ENCODE results near the gene KCNMA1.

The KCNMA1 gene

DNA sequence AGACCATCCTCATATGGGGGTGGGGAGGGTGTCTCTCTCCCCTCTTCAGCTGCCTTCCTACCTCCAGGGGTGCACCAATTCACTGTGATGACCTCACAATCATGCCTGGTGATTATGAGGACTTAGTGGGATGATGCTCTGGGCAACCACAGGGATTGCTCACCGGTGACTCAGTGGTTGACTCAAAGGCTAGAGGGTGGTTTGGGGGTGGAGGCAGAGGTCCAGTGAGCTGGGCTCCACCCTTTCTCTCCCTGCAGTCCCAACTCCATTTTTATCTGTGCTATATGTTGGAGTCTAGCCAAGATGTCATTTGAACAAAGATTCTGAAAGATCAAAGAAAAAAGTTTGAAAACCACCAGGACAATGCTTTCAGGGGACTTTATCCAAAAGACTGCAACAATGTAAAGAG is 286.9 kb downstream of the KCNMA1 start:
- TF ChIP-seq, protein P1, sequence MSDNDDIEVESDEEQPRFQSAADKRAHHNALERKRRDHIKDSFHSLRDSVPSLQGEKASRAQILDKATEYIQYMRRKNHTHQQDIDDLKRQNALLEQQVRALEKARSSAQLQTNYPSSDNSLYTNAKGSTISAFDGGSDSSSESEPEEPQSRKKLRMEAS (IDR thresholded peaks at IDR 0.05), result no peak
- TF ChIP-seq TEAD4 (IDR thresholded peaks at IDR 0.05), result peak; percentile 54; the same call in 1 of the 2 replicates
- no peak for TF ChIP-seq EGR1 (IDR thresholded peaks at IDR 0.05)
- TF ChIP-seq FOXM1 (IDR thresholded peaks at IDR 0.05; ENCODE audit: borderline replicate concordance, low read depth), result no peak
- 0 out of 2 replicates have a peak, but pooled peaks have one; percentile 21 for TF ChIP-seq CREB1 (IDR thresholded peaks at IDR 0.05; ENCODE audit: low read depth)
- no peak for TF ChIP-seq NFIC (IDR thresholded peaks at IDR 0.05)
- TF ChIP-seq CEBPB (IDR thresholded peaks at IDR 0.05), result no peak
- no peak for TF ChIP-seq YY1 (IDR thresholded peaks at IDR 0.05; ENCODE audit: low read depth)
- TF ChIP-seq EP300 (IDR thresholded peaks at IDR 0.05; ENCODE audit: borderline replicate concordance), result peak; percentile 27; the same call in 1 of the 2 replicates
- TF ChIP-seq, protein P2, sequence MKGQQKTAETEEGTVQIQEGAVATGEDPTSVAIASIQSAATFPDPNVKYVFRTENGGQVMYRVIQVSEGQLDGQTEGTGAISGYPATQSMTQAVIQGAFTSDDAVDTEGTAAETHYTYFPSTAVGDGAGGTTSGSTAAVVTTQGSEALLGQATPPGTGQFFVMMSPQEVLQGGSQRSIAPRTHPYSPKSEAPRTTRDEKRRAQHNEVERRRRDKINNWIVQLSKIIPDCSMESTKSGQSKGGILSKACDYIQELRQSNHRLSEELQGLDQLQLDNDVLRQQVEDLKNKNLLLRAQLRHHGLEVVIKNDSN (IDR thresholded peaks at IDR 0.05), result no peak
- TF ChIP-seq TAF1 (IDR thresholded peaks at IDR 0.05; ENCODE audit: low read depth), result no peak
- TF ChIP-seq ZBTB7A (IDR thresholded peaks at IDR 0.05; ENCODE audit: low read depth), result no peak
- TF ChIP-seq TCF12 (IDR thresholded peaks at IDR 0.05; ENCODE audit: low read depth), result no peak

DNA sequence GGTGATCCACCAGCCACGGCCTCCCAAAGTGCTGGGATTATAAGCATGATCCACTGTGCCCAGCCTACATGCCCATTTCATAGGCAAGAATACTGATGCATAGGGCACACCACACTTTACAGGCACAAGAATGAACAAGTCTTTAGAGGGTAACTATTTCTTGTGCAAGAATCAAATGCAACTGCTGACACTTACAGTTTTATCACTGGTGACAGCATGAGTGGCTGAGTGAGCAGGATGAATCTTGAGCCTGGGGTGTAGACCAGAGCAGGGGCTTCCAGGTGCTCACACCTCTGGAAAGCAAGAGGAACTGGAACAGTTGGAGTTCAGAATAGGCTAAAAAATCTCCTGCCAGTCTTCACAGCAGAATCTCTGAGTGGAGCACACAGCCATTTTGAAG is 287.5 kb downstream of the KCNMA1 start:
- TF ChIP-seq, protein P3, sequence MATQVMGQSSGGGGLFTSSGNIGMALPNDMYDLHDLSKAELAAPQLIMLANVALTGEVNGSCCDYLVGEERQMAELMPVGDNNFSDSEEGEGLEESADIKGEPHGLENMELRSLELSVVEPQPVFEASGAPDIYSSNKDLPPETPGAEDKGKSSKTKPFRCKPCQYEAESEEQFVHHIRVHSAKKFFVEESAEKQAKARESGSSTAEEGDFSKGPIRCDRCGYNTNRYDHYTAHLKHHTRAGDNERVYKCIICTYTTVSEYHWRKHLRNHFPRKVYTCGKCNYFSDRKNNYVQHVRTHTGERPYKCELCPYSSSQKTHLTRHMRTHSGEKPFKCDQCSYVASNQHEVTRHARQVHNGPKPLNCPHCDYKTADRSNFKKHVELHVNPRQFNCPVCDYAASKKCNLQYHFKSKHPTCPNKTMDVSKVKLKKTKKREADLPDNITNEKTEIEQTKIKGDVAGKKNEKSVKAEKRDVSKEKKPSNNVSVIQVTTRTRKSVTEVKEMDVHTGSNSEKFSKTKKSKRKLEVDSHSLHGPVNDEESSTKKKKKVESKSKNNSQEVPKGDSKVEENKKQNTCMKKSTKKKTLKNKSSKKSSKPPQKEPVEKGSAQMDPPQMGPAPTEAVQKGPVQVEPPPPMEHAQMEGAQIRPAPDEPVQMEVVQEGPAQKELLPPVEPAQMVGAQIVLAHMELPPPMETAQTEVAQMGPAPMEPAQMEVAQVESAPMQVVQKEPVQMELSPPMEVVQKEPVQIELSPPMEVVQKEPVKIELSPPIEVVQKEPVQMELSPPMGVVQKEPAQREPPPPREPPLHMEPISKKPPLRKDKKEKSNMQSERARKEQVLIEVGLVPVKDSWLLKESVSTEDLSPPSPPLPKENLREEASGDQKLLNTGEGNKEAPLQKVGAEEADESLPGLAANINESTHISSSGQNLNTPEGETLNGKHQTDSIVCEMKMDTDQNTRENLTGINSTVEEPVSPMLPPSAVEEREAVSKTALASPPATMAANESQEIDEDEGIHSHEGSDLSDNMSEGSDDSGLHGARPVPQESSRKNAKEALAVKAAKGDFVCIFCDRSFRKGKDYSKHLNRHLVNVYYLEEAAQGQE (IDR thresholded peaks at IDR 0.05; ENCODE audit: low read depth), result no peak
- TF ChIP-seq EGR1 (IDR thresholded peaks at IDR 0.05) (no peak), NFIC (IDR thresholded peaks at IDR 0.05) (no peak), TAF1 (IDR thresholded peaks at IDR 0.05; ENCODE audit: low read depth) (no peak), ZBTB7A (IDR thresholded peaks at IDR 0.05; ENCODE audit: low read depth) (no peak), CREB1 (IDR thresholded peaks at IDR 0.05; ENCODE audit: low read depth) (no peak), EP300 (IDR thresholded peaks at IDR 0.05; ENCODE audit: borderline replicate concordance) (no peak), CEBPB (IDR thresholded peaks at IDR 0.05) (no peak), TEAD4 (IDR thresholded peaks at IDR 0.05) (no peak), FOXM1 (IDR thresholded peaks at IDR 0.05; ENCODE audit: borderline replicate concordance, low read depth) (no peak), YY1 (IDR thresholded peaks at IDR 0.05; ENCODE audit: low read depth) (no peak), RAD21 (IDR thresholded peaks at IDR 0.05; ENCODE audit: low read depth) (no peak), TCF12 (IDR thresholded peaks at IDR 0.05; ENCODE audit: low read depth) (no peak)
- TF ChIP-seq, protein P1 (IDR thresholded peaks at IDR 0.05), result no peak
- TF ChIP-seq, protein P2 (IDR thresholded peaks at IDR 0.05), result no peak

DNA sequence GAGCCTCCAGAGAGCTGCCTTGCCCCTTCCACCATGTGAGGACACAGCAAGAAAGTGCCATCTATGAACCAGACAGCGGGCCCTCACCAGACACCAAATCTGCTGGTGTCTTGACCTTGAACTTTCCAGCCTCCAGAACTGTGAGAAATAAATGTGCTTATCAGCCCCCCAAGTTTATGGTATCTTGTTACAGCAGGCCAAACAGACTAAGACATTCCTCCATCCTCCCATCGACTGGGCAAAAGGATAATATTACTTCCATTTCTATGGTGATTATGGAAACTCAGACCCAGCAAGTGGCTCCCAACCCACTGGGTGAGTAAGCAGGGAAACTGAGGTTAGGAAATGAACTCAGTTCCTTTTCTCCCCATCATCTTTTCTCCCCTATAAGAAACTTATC is 288.4 kb downstream of the KCNMA1 start:
- no peak for TF ChIP-seq FOXM1 (IDR thresholded peaks at IDR 0.05; ENCODE audit: borderline replicate concordance, low read depth)
- TF ChIP-seq, protein P2 (IDR thresholded peaks at IDR 0.05), result no peak
- no peak for TF ChIP-seq EP300 (IDR thresholded peaks at IDR 0.05; ENCODE audit: borderline replicate concordance)
- TF ChIP-seq ZBTB7A (IDR thresholded peaks at IDR 0.05; ENCODE audit: low read depth), result no peak
- TF ChIP-seq CEBPB (IDR thresholded peaks at IDR 0.05), result no peak
- no peak for TF ChIP-seq YY1 (IDR thresholded peaks at IDR 0.05; ENCODE audit: low read depth)
- no peak for TF ChIP-seq CREB1 (IDR thresholded peaks at IDR 0.05; ENCODE audit: low read depth)
- TF ChIP-seq, protein P1 (IDR thresholded peaks at IDR 0.05), result no peak
- TF ChIP-seq RAD21 (IDR thresholded peaks at IDR 0.05; ENCODE audit: low read depth), result no peak
- no peak for TF ChIP-seq TEAD4 (IDR thresholded peaks at IDR 0.05)
- no peak for TF ChIP-seq NFIC (IDR thresholded peaks at IDR 0.05)
- no peak for TF ChIP-seq TCF12 (IDR thresholded peaks at IDR 0.05; ENCODE audit: low read depth)
- no peak for TF ChIP-seq EGR1 (IDR thresholded peaks at IDR 0.05)
- TF ChIP-seq, protein P3 (IDR thresholded peaks at IDR 0.05; ENCODE audit: low read depth), result no peak
- no peak for TF ChIP-seq TAF1 (IDR thresholded peaks at IDR 0.05; ENCODE audit: low read depth)

DNA sequence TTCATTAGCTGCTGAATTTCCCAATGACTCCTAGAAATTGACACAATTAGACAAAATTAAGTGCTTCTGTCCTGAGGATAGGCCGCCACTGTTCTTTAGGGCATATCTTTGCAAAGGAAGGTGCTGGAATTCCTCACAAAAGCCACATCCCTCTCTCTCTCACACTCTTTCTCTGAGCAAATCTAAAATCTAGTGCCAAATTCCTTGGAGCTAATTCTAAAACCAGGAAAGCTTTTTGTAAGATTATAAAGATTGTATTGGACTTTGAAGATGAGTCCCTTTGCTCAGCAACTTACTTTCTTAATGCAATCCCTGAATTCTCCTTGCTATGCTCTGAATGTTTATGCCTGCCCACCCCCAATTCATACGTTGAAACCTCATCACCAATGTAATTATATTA is 288.9 kb downstream of the KCNMA1 start:
- TF ChIP-seq TCF12 (IDR thresholded peaks at IDR 0.05; ENCODE audit: low read depth) (no peak), YY1 (IDR thresholded peaks at IDR 0.05; ENCODE audit: low read depth) (no peak), EP300 (IDR thresholded peaks at IDR 0.05; ENCODE audit: borderline replicate concordance) (no peak), TAF1 (IDR thresholded peaks at IDR 0.05; ENCODE audit: low read depth) (no peak), EGR1 (IDR thresholded peaks at IDR 0.05) (no peak)

DNA sequence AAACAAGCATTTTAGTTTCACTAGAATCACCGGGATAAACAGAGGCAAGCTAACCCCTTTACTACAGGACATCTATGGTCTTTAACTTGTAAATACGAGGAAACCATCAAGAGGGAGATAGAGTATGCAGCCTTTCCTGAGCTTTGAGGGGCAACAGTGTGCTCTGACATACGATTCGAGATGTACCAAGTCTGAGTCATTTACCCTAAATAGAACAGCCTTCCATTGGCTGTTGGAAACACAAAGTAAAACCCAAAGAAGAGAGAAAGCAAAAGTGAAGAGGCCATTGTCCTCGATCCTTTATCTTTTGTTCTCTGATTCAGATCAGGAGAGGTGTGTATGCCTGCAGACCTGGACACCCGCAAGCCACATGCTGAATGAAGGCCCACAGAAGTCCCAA is 289.5 kb downstream of the KCNMA1 start:
- no peak for TF ChIP-seq NFIC (IDR thresholded peaks at IDR 0.05)
- TF ChIP-seq CEBPB (IDR thresholded peaks at IDR 0.05), result no peak
- TF ChIP-seq ZBTB7A (IDR thresholded peaks at IDR 0.05; ENCODE audit: low read depth), result no peak
- TF ChIP-seq EGR1 (IDR thresholded peaks at IDR 0.05), result no peak
- no peak for TF ChIP-seq CREB1 (IDR thresholded peaks at IDR 0.05; ENCODE audit: low read depth)
- TF ChIP-seq, protein P2 (IDR thresholded peaks at IDR 0.05), result no peak
- TF ChIP-seq TAF1 (IDR thresholded peaks at IDR 0.05; ENCODE audit: low read depth), result no peak
- no peak for TF ChIP-seq YY1 (IDR thresholded peaks at IDR 0.05; ENCODE audit: low read depth)
- TF ChIP-seq EP300 (IDR thresholded peaks at IDR 0.05; ENCODE audit: borderline replicate concordance), result no peak
- no peak for TF ChIP-seq FOXM1 (IDR thresholded peaks at IDR 0.05; ENCODE audit: borderline replicate concordance, low read depth)
- TF ChIP-seq, protein P3 (IDR thresholded peaks at IDR 0.05; ENCODE audit: low read depth), result no peak
- no peak for TF ChIP-seq TCF12 (IDR thresholded peaks at IDR 0.05; ENCODE audit: low read depth)
- TF ChIP-seq, protein P1 (IDR thresholded peaks at IDR 0.05), result no peak
- TF ChIP-seq TEAD4 (IDR thresholded peaks at IDR 0.05), result no peak

Measured in Ishikawa (cell line).